ENCODE data around the gene SLC17A9. TPM values are rescaled to one million over a fixed set of nuclear protein-coding genes. Genes with fewer than 3 reads are reported as not detected.

Gene SLC17A9
- total RNA-seq, 1 donor from 2014 or later = 3.9 TPM

DNA sequence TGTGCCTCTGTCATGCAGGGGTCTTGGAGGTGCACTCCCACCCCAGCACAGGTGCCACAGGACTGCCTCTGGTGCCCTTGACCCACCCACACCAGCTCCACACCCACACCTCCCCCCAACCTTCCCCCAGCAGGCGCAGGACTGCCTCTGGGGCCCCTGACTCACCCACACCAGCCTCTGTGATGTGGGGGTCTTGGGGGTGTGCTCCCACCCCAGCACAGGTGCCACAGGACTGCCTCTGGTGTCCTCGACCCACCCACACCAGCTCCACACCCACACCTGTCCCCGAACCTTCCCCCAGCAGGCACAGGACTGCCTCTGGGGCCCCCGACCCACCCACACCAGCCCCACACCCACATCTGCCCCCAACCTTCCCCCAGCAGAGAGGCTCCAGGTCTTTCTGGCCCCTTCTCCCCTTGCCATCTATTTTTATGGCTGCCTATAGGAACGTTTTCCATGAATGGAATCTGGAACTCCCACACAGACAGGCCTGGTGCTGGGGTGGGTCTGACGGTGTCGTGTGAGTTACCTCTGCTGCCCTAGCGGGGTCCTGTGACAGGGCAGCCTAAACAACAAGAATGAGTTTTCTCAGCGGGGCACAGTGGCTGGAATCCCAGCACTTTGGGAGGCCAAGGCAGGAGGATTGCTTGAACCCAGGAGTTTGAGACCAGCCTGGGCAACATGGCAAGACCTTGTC is 23.5 kb downstream of the SLC17A9 start:
- H3K27ac Mint-ChIP-seq = no peak overlapping the region
- peaks cover 3% of the 10 kb centered on the region for H3K4me1 Mint-ChIP-seq (ENCODE audit: unreplicated experiment)
- H3K27me3 Mint-ChIP-seq = peaks cover 90% of the 10 kb centered on the region
- H3K4me3 Mint-ChIP-seq = no peak overlapping the region
- DNase-seq (ENCODE audit: extremely low spot score, unreplicated experiment) = no peak
- TF ChIP-seq, protein P1, sequence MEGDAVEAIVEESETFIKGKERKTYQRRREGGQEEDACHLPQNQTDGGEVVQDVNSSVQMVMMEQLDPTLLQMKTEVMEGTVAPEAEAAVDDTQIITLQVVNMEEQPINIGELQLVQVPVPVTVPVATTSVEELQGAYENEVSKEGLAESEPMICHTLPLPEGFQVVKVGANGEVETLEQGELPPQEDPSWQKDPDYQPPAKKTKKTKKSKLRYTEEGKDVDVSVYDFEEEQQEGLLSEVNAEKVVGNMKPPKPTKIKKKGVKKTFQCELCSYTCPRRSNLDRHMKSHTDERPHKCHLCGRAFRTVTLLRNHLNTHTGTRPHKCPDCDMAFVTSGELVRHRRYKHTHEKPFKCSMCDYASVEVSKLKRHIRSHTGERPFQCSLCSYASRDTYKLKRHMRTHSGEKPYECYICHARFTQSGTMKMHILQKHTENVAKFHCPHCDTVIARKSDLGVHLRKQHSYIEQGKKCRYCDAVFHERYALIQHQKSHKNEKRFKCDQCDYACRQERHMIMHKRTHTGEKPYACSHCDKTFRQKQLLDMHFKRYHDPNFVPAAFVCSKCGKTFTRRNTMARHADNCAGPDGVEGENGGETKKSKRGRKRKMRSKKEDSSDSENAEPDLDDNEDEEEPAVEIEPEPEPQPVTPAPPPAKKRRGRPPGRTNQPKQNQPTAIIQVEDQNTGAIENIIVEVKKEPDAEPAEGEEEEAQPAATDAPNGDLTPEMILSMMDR (conservative IDR thresholded peaks at IDR 0.05) = no peak
- H3K9me3 Mint-ChIP-seq = no peaks in the 10 kb centered on the region
- H3K36me3 Mint-ChIP-seq = no peaks in the 10 kb centered on the region

DNA sequence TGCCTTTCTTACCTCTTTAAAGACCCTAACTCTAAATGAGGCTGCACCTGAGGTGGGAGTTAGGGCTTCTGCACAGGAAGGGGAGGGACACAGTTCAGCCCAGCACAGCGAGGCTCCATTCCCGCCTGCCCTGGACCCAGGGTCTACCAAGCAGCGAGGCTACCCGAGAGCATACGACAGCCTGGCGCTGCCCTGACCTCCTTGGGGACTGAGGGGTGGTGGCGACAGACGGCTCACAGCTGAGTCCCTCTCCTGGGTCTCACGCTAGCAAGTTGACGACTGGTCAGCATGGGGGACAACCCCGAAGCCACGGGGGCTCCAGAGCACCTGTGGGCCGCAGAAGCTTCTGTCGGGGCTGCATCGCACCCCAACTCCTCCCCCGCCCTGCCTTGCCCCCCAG is 24.4 kb downstream of the SLC17A9 start:
- Mint-ChIP-seq H3K36me3 (no peaks in the 10 kb centered on the region), H3K27me3 (peaks cover 88% of the 10 kb centered on the region), H3K4me1 (ENCODE audit: unreplicated experiment) (peaks cover 3% of the 10 kb centered on the region), H3K4me3 (no peak overlapping the region), H3K27ac (no peak overlapping the region), H3K9me3 (no peaks in the 10 kb centered on the region)
- TF ChIP-seq, protein P1 (conservative IDR thresholded peaks at IDR 0.05) = no peak
- no peak for DNase-seq (ENCODE audit: extremely low spot score, unreplicated experiment)

- no peak for DNase-seq (ENCODE audit: extremely low spot score, unreplicated experiment)
- Mint-ChIP-seq H3K27ac (no peak overlapping the region), H3K4me1 (ENCODE audit: unreplicated experiment) (peaks cover 3% of the 10 kb centered on the region), H3K27me3 (peaks cover 84% of the 10 kb centered on the region), H3K9me3 (no peaks in the 10 kb centered on the region), H3K36me3 (no peaks in the 10 kb centered on the region), H3K4me3 (no peak overlapping the region)
- TF ChIP-seq, protein P1 (conservative IDR thresholded peaks at IDR 0.05) = no peak
Observed at GRCh38 chr20:62977613-62978560, 25.4 kb downstream of the SLC17A9 start.

DNA sequence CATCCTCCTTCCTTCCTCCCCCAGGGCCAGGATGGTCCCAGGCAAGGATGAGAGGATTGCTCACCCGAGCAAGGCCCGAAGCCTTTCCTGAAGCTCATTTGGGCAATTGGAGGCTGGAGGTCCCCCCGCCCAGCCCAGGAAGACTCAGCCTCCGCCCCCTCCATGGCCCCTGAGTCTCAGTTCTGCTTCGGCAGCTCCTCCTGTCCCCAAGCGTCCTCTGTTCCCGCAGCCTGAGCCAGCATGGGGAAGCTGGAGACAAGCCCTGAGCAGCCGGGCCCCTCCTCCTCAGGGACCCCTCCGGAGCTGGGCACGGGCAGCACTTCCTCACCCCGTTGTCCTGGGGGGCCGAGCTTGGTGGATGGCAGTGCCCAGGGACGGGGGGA is 26.0 kb downstream of the SLC17A9 start:
- TF ChIP-seq, protein P1 (conservative IDR thresholded peaks at IDR 0.05) = no peak
- Mint-ChIP-seq H3K4me1 (ENCODE audit: unreplicated experiment) (peaks cover 3% of the 10 kb centered on the region), H3K4me3 (no peak overlapping the region), H3K27me3 (peaks cover 81% of the 10 kb centered on the region), H3K9me3 (no peaks in the 10 kb centered on the region), H3K27ac (no peak overlapping the region), H3K36me3 (no peaks in the 10 kb centered on the region)
- DNase-seq (ENCODE audit: extremely low spot score, unreplicated experiment) = no peak

DNA sequence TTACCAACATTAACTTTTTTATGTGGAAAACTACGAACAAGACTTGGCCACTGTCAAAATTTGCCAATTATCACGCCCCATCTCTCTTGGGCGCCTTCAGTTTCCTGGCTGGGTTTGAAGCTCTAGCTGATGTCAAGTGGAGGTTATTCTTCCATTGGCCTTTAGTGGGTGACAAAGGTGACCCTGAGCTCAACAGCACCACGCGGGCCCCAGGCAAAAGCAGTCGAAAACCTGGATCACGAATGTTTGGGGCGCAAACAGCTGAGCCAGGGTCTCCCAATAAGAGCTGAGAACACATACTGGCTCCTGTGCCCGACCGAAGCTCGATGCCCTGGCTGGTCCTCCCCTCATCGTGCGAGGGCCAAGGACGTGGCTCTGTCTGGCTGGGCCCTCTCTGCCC is 26.8 kb downstream of the SLC17A9 start:
- Mint-ChIP-seq H3K36me3 (no peaks in the 10 kb centered on the region), H3K27me3 (peaks cover 81% of the 10 kb centered on the region), H3K27ac (no peak overlapping the region), H3K4me1 (ENCODE audit: unreplicated experiment) (peaks cover 3% of the 10 kb centered on the region), H3K9me3 (no peaks in the 10 kb centered on the region), H3K4me3 (no peak overlapping the region)
- TF ChIP-seq, protein P1 (conservative IDR thresholded peaks at IDR 0.05) = no peak
- no peak for DNase-seq (ENCODE audit: extremely low spot score, unreplicated experiment)
